Loucy (cell line): Measurements from ENCODE around the gene RAF1.

Experiments used
- H2AFZ ChIP-seq: fragments of 200-600 bp; sonication (generic); 2 replicates; pipeline ENCODE4 v1.6.0; 2016; ENCODE audit warnings: antibody characterized with exemption, mild to moderate bottlenecking, low read length, moderate library complexity
- H3F3A ChIP-seq: fragments of 200-600 bp; 2 replicates; pipeline ENCODE4 v1.6.0; 2016; ENCODE audit warnings: antibody characterized with exemption, low read depth, mild to moderate bottlenecking
- H3K27me3 ChIP-seq: fragments of 200-600 bp; sonication (generic); 2 replicates; pipeline ENCODE4 v1.6.1; 2014; ENCODE audit warnings: low read length, mild to moderate bottlenecking; ENCODE audit not compliant: insufficient read depth, poor library complexity, severe bottlenecking
- H3K36me3 ChIP-seq: fragments of 200-600 bp; sonication (generic); 2 replicates; pipeline ENCODE4 v1.6.1; 2016; ENCODE audit warnings: low read length; ENCODE audit not compliant: insufficient read depth
- H3K4me1 ChIP-seq: fragments of 200-600 bp; sonication (generic); 2 replicates; pipeline ENCODE4 v1.5.1; 2014; ENCODE audit warnings: low read length, mild to moderate bottlenecking; ENCODE audit not compliant: insufficient read depth, poor library complexity, severe bottlenecking
- H3K4me2 ChIP-seq: fragments of 200-600 bp; sonication (generic); 2 replicates; pipeline ENCODE4 v1.6.0; 2014; ENCODE audit warnings: antibody characterized with exemption, low read length, low read depth, mild to moderate bottlenecking; ENCODE audit not compliant: poor library complexity, severe bottlenecking
- H3K4me3 ChIP-seq: fragments of 200-600 bp; sonication (generic); 2 replicates; pipeline ENCODE4 v1.5.1; 2014; ENCODE audit warnings: low read length, mild to moderate bottlenecking, mixed read lengths; ENCODE audit not compliant: poor library complexity, severe bottlenecking
- H3K79me2 ChIP-seq: fragments of 200-600 bp; sonication (generic); 2 replicates; pipeline ENCODE4 v1.6.1; 2014; ENCODE audit warnings: low read length; ENCODE audit not compliant: insufficient read depth
- H3K9ac ChIP-seq: fragments of 200-600 bp; sonication (generic); 2 replicates; pipeline ENCODE4 v1.6.0; 2014; ENCODE audit warnings: mild to moderate bottlenecking, low read depth, low read length, moderate library complexity; ENCODE audit not compliant: poor library complexity, severe bottlenecking
- H3K9me2 ChIP-seq: fragments of 200-600 bp; sonication (generic); replicated peaks from 2 replicates; pipeline ENCODE4 v1.6.1; 2016; ENCODE audit warnings: low read depth, low read length, mixed read lengths
- H3K9me3 ChIP-seq: fragments of 200-600 bp; sonication (generic); 2 replicates; pipeline ENCODE4 v1.6.1; 2014; ENCODE audit warnings: mild to moderate bottlenecking, antibody characterized with exemption, low read length, low read depth; ENCODE audit not compliant: insufficient read depth
- H4K20me1 ChIP-seq: fragments of 200-600 bp; sonication (generic); 2 replicates; pipeline ENCODE4 v1.6.0; 2014; ENCODE audit warnings: antibody characterized with exemption, low read length, mild to moderate bottlenecking; ENCODE audit not compliant: insufficient read depth, poor library complexity, severe bottlenecking
- CTCF ChIP-seq: fragments of 200-600 bp; sonication (generic); conservative IDR thresholded peaks from 2 replicates; pipeline ENCODE4 v1.5.1; 2014; ENCODE audit warnings: mild to moderate bottlenecking, antibody characterized with exemption, low read length
- EZH2phosphoT487 ChIP-seq: fragments of 200-600 bp; IDR thresholded peaks from 2 replicates; pipeline ENCODE4 v1.6.1; 2018; ENCODE audit warnings: antibody characterized with exemption, mild to moderate bottlenecking, moderate library complexity, borderline replicate concordance

The RAF1 gene

GRCh38 chr3:12663936-12664908 lies at the start of gene RAF1:
RAF1 (minus strand) TSS chr3:12664117; CDS start chr3:12618721, 45,396 bp downstream.
- Histone ChIP-seq H4K20me1 (peaks cover 28% of the 10 kb centered on the region), H3F3A (no peaks in the 10 kb centered on the region), H3K9ac (peak within 1 kb of the TSS; percentile 97), H3K9me3 (no peaks in the 10 kb centered on the region), H3K4me1 (peaks cover 23% of the 10 kb centered on the region), H3K4me2 (peak within 1 kb of the TSS; percentile 91), H3K9me2 (no peaks in the 10 kb centered on the region), H3K36me3 (no peaks in the 10 kb centered on the region), H3K4me3 (peak within 1 kb of the TSS; percentile 86), H3K27me3 (peaks cover 6% of the 10 kb centered on the region), H3K79me2 (peaks cover 47% of the 10 kb centered on the region), H2AFZ (peak within 1 kb of the TSS; percentile 96)
- TF ChIP-seq EZH2phosphoT487 (no peak), CTCF (no peak)

GRCh38 chr3:12710062-12710461 lies 46.1 kb upstream of the RAF1 start:
- Histone ChIP-seq H2AFZ (no peak overlapping the region; the same call in 1 of the 2 replicates), H3K9me3 (no peaks in the 10 kb centered on the region), H3K9me2 (no peaks in the 10 kb centered on the region), H3K4me2 (no peak overlapping the region), H3K4me1 (no peaks in the 10 kb centered on the region), H3F3A (no peaks in the 10 kb centered on the region), H3K4me3 (no peak overlapping the region), H3K9ac (no peak overlapping the region), H3K36me3 (no peaks in the 10 kb centered on the region), H4K20me1 (no peaks in the 10 kb centered on the region), H3K27me3 (no peaks in the 10 kb centered on the region), H3K79me2 (no peaks in the 10 kb centered on the region)
- no peak for TF ChIP-seq EZH2phosphoT487
- no peak for TF ChIP-seq CTCF

- H3K9me3 ChIP-seq = no peaks in the 10 kb centered on the region
Observed at GRCh38 chr3:12709334-12709733, 45.4 kb upstream of the RAF1 start.

More at GRCh38 chr3:12709334-12709733, 45.4 kb upstream of the RAF1 start:
- no peaks in the 10 kb centered on the region for H3K9me2 ChIP-seq
- no peak overlapping the region for H2AFZ ChIP-seq
- no peak overlapping the region for H3K4me3 ChIP-seq
- no peak for TF ChIP-seq EZH2phosphoT487
- no peak for TF ChIP-seq CTCF
- H3K36me3 ChIP-seq = no peaks in the 10 kb centered on the region
- H3K4me2 ChIP-seq = no peak overlapping the region
- no peaks in the 10 kb centered on the region for H3K79me2 ChIP-seq
- no peaks in the 10 kb centered on the region for H3F3A ChIP-seq
- no peaks in the 10 kb centered on the region for H4K20me1 ChIP-seq
- no peak overlapping the region for H3K9ac ChIP-seq
- H3K27me3 ChIP-seq = no peaks in the 10 kb centered on the region
- no peaks in the 10 kb centered on the region for H3K4me1 ChIP-seq
